NCI-H526 (cell line): ENCODE data around the gene KRT33B.

ENCODE experiments used
- DNase-seq, 2 experiments: peaks; one replicate each; lab custom pipeline; 2025; lab: John Stamatoyannopoulos, UW

Gene KRT33B

GRCh38 chr17:41369713-41370112 is at the start of gene KRT33B:
TSS of gene KRT33B (minus strand) at chr17:41369813. CDS start at chr17:41369750, 63 bp downstream.
- DNase-seq: no peak

DNA sequence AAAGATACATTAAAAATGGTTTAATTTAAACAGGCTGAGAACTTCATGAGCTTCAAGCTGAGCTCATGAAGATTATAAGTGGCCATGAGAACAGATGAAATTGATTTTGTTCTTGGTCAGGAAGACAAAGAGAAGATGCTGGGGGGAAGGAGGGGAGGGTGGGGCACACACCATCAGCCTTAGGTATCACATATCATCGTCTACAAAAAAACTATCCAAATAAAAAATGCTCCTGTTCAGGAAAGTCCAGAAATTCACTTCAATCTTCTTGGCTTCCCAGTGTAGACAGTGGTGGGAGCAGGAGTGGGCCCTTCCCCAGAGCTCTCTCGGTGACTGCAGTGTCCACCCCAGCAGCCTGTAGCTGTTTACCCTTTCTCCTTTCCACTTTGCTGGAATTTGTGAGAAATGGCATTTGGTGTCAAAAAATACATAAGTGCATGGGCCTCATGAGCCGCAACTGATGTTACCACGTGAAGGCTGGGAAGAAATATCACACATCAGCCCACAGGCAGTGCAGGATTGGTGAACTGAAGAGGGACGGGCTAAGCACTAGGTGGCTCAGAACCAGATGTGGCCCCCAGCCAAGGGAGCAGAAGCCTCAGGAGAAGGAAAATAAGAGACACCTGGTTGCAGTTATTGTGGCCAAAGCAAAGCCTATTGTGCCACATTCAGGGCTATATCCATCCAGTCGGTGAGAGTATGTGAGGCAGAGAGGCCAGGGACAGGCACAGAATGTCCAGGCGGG is 48.7 kb upstream of the KRT33B start:
- DNase-seq: no peak

- DNase-seq: peak in 1 of 2 experiments; percentile 54
Measured at GRCh38 chr17:41417576-41418015, 48.0 kb upstream of the KRT33B start.

GRCh38 chr17:41417127-41417526 is 47.5 kb upstream of the KRT33B start:
- no peak for DNase-seq

- no peak for DNase-seq
Measured at GRCh38 chr17:41416479-41416878, 46.9 kb upstream of the KRT33B start.

DNA sequence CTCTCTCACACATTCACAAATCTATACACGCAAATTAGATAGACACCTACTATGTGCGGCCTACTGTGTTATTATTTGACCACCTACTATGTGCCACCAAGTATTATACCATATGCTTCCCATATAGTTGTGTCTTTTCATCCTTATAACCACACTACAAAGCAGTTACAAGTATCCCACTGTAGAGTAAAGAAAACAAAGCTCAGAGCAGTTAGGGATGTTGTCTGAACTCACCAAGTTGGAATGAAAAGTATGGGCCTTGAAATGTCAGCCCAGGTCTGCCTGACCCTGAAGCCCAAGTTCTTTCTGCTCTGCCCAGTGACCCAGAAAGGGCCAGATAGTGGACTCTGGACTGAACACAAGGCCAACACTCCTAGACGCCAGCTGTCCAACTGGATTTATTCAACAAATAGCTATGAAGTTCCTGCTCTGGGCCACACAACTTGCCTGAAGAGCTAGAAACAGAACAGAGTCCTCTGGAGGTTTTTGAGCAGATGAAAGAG is 46.3 kb upstream of the KRT33B start:
- no peak for DNase-seq

DNA sequence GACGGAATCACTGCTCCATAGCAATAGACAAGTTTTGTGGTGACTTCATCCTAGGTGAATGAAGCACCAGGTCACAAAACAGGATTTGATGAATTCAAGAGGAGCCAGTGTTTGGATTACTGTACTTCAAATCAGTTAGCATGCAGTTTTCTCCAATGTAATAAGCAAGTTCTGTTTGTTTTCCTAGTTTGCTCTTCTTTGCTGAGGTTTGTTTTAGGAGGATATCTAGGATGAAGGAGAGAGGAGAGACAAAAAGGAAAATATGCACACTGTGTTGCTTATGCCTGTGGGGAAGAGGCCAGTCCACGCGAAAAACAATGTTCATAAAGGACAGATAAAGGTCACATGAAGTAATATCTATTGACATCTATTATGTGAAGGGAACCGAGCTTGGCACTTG is 45.8 kb upstream of the KRT33B start:
- DNase-seq: no peak

DNA sequence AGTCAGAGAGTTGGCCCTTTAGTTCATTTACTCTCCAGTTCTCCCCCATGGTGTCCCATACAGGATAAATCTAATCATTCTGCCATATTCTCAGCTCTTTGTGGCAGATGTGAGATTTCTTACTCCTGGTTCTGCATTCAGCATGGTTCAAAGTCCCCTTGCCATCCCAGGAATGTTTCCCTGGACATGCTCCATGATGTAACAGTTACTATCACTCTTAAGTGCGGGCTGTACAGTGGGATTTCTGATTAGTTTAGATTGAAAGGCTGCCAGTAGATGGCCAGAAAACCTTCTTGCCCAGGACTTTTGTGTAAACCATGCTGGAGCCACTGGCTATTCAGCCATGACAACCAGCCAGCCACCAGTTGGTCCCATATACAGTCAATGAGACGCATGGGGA is 44.4 kb upstream of the KRT33B start:
- DNase-seq: no peak

GRCh38 chr17:41413353-41413957 is 43.8 kb upstream of the KRT33B start:
- no peak for DNase-seq

DNA sequence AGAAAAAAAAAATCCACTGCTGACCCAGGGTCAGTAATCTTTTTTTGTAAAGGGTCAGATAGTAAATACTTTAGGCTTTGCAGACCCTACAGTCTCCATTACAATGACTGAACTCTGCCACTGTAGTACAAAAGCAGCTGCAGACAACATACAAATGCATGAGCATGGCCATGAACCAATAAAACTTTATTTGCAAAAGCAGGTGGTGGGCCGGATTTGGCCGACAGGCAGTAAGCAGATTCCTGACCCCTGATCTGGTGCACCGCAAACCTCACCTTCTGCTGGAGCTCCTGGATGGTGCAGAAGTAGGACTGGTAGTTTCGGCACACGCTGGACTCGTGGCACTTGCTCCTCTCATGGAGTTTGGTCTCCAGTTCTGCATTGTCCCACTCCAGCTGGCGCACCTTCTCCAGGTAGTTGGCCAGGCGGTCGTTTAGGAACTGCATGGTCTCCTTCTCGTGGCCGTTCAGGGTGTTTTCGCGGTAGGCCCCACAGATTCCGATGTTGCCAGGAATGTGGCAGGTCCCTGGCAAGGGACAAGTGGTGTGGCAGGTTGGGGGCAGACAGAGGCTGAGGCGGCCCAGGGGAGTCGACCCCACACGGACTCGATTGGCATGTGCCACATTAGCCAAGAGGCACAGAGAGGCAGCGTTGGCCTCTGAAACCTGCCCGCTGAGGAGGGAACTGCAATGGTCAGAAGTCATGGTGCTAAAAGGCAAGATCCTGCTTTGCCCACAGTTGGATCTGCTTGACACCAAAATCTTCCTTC is 41.6 kb upstream of the KRT33B start:
- no peak for DNase-seq

GRCh38 chr17:41407226-41407625 is 37.6 kb upstream of the KRT33B start:
- DNase-seq: no peak

DNA sequence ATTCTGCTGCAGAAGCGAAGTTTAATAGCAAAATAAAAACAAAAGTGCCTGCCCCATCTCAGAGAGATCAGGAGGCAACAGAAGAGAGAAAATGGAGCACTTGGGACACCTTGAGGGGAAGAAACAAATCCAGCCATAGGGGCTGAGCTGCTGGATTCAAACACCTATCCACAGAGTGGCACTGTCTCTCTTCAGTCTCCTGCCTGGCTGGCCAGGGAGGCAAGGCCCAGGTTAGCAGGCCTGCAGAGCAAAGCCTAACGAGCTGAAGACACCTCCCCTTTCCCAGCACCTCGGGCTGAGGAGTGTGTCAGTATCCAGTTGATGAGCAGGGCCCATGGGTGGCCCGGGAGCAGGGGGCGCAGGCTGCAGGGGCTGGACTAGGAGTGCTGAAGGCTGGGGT is 36.6 kb upstream of the KRT33B start:
- no peak for DNase-seq

- DNase-seq: no peak
Measured at GRCh38 chr17:41404024-41404671, 34.5 kb upstream of the KRT33B start.

GRCh38 chr17:41403404-41404023 is 33.9 kb upstream of the KRT33B start:
- DNase-seq: no peak

DNA sequence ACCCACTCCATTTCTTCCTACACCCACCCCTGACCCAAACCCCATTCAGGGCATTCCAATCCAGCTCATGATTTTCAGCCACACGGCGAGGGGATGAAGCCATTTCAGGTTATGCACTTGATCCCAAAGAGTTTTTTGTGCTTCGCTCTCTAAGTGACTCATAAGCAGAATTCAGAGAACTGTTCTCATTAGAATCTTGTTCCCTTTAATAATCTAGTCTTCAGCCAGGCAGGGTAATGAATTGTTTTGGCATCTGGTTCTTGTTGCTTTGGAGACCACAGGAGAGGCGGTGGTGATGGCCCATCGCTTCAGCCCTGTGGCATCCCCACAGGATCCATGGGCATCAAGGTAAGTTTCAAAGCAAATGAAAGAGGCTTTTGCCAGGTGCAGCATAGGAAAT is 32.5 kb upstream of the KRT33B start:
- DNase-seq: no peak

DNA sequence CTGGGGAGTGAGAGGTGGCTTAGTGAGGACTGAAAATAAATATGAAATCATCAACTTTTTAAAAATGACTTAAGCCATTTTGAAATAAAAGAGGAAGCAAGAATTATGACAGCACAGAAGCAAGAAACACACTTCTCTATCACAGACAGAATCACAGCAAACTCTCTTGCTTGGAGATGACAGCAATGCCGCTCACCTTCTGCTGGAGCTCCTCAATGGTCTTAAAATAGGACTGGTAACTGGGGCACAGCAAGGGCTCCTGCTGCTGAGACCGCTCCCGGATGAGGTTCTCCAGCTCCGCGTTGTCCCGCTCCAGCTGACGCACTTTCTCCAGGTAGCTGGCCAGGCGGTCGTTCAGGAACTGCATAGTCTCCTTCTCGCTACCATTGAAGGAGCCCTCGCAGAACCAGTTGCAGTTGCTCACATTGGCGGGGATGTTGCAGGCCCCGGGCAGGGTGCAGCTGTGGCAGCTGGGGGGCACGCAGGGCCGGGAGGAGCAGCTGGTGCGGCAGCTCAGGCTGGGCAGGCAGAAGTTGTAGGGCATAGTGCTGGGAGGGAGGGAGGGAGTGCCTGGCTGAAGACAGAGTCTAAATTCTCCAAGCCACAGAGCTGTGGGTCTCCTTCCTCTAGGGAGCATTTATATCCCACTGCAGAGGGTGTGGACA is 27.5 kb upstream of the KRT33B start, which contains the start of gene KRT31:
Gene KRT31 (minus strand): TSS at position 613 of the 665 bp plus-strand sequence. CDS start 69 bp downstream, at position 544.
- DNase-seq: no peak

GRCh38 chr17:41396340-41396739 is 26.7 kb upstream of the KRT33B start:
- no peak for DNase-seq

DNA sequence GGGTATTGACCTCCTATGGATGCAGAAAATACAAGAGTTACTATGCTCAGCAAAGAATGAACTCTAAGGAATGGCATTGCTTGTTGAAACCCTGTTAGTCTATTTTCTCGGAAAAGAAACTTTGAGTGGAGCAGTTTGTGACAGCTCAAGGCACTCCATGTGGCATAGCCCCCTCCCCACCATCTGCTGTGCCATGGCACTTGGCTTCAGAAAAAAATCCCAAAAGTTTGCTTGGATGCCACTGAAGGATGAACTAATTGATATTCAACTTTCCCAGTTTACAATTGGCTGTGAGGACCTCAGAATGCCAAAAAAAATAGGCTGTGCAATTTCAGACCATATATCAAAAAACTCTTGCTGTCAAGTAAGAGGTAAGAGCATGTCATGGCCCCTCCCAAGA is 26.0 kb upstream of the KRT33B start:
- no peak for DNase-seq

- DNase-seq: peak in 1 of 2 experiments; percentile 54
Measured at GRCh38 chr17:41395044-41395443, 25.4 kb upstream of the KRT33B start.

DNA sequence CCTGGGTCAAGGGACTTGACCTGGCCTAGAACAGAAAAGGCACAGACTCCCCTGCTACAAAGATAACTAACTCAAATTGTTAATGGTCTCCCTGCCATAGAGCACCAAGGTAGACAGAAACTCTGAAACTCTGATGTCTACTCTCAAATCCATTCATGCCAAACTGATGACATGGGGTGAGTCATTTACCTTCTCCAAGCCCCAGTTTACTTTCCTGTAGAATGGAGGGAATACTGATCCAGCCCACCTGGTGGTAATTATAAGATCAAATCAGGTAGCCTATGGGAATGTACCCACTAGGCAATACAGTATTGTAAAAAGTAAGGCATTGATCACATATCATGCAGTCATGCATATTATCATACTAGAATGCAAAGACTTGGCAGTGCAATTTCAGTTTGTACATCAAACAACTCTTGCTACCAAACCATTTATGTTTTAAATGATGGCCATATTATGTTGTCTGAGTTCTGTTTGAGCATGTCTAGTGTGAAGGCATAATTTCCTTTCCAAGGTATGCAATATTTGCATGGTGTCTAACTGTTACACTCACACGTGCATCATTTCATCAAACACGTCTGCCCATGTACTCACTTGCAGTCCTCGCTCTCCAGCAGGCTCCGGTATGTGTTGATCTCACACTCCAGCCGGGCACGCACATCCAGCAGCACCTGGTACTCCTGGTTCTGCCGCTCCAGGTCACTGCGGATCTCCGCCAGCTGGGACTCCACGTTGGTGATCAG is 24.8 kb upstream of the KRT33B start:
- DNase-seq: peak; percentile 35 to 77
